H9 (cell line): ENCODE measurements around the gene STIMATE. TPM values are rescaled to one million over a fixed set of nuclear protein-coding genes. Genes with fewer than 3 reads are reported as not detected.

Experiments
- DNase-seq: peaks from one replicate; pipeline ENCODE4 v3.0.0-alpha.2; 2017
- H2AFZ ChIP-seq: one replicate; pipeline ENCODE4 v1.6.1; 2013; ENCODE audit warnings: mild to moderate bottlenecking, low read length, control low read depth, moderate library complexity
- H2AK5ac ChIP-seq: 2 replicates; pipeline ENCODE4 v1.6.1; 2013; ENCODE audit warnings: low read length, control low read depth, mixed read lengths; ENCODE audit not compliant: insufficient read length
- H2BK120ac ChIP-seq: one replicate; pipeline ENCODE4 v1.6.1; 2013; ENCODE audit warnings: low read depth, mild to moderate bottlenecking, low read length, control low read depth, inconsistent platforms; ENCODE audit not compliant: poor library complexity, severe bottlenecking
- H2BK12ac ChIP-seq: 2 replicates; pipeline ENCODE4 v1.6.1; 2013; ENCODE audit warnings: low read length, control low read depth, mixed read lengths, low read depth; ENCODE audit not compliant: insufficient read length
- H2BK15ac ChIP-seq: 2 replicates; pipeline ENCODE4 v1.6.1; 2013; ENCODE audit warnings: low read depth, low read length, control low read depth
- H2BK20ac ChIP-seq: one replicate; pipeline ENCODE4 v1.6.1; 2013; ENCODE audit warnings: low read depth, mild to moderate bottlenecking, low read length, control low read depth, inconsistent platforms; ENCODE audit not compliant: poor library complexity, severe bottlenecking
- H2BK5ac ChIP-seq: 2 replicates; pipeline ENCODE4 v1.6.1; 2013; ENCODE audit warnings: low read length, control low read depth, mixed read lengths; ENCODE audit not compliant: insufficient read length
- H3K14ac ChIP-seq: 2 replicates; pipeline ENCODE4 v1.6.1; 2013; ENCODE audit warnings: low read length, control low read depth; ENCODE audit not compliant: insufficient read depth
- H3K18ac ChIP-seq: 2 replicates; pipeline ENCODE4 v1.6.1; 2013; ENCODE audit warnings: low read depth, mild to moderate bottlenecking, mixed read lengths, low read length, control low read depth; ENCODE audit not compliant: insufficient read length
- H3K23ac ChIP-seq: 2 replicates; pipeline ENCODE4 v1.6.1; 2013; ENCODE audit warnings: low read length, control low read depth, mixed read lengths, low read depth; ENCODE audit not compliant: insufficient read length
- H3K23me2 ChIP-seq: 2 replicates; pipeline ENCODE4 v1.6.1; 2013; ENCODE audit warnings: low read depth, mild to moderate bottlenecking, mixed read lengths, low read length, control low read depth; ENCODE audit not compliant: insufficient read length, poor library complexity, severe bottlenecking
- H3K27ac ChIP-seq: 2 replicates; pipeline ENCODE4 v1.5.1; 2013; ENCODE audit warnings: low read length, control low read depth, mixed read lengths, low read depth; ENCODE audit not compliant: insufficient read length
- H3K27me3 ChIP-seq: 2 replicates; pipeline ENCODE4 v1.6.1; 2013; ENCODE audit warnings: low read length, control low read depth, inconsistent platforms; ENCODE audit not compliant: insufficient read depth
- H3K4ac ChIP-seq: 2 replicates; pipeline ENCODE4 v1.6.1; 2013; ENCODE audit warnings: low read depth, mild to moderate bottlenecking, control low read depth, inconsistent platforms, low read length, moderate library complexity
- H3K4me1 ChIP-seq: 2 replicates; pipeline ENCODE4 v1.6.1; 2013; ENCODE audit warnings: low read length, control low read depth, inconsistent platforms; ENCODE audit not compliant: insufficient read depth
- H3K4me2 ChIP-seq: 2 replicates; pipeline ENCODE4 v1.6.1; 2013; ENCODE audit warnings: low read length, control low read depth, mixed read lengths; ENCODE audit not compliant: insufficient read length, insufficient read depth
- H3K56ac ChIP-seq: 2 replicates; pipeline ENCODE4 v1.6.1; 2013; ENCODE audit warnings: low read depth, mild to moderate bottlenecking, mixed read lengths, low read length, control low read depth; ENCODE audit not compliant: insufficient read length
- H3K79me1 ChIP-seq: 2 replicates; pipeline ENCODE4 v1.6.1; 2013; ENCODE audit warnings: low read depth, mild to moderate bottlenecking, moderate library complexity, low read length, control low read depth, inconsistent platforms; ENCODE audit not compliant: insufficient read depth, poor library complexity, severe bottlenecking
- H3K79me2 ChIP-seq: 2 replicates; pipeline ENCODE4 v1.6.1; 2013; ENCODE audit warnings: low read length, control low read depth, inconsistent platforms; ENCODE audit not compliant: insufficient read depth
- H3K9ac ChIP-seq: 2 replicates; pipeline ENCODE4 v1.6.1; 2013; ENCODE audit warnings: low read length, control low read depth, mixed read lengths; ENCODE audit not compliant: insufficient read length; ENCODE audit errors: extremely low read depth
- H3K9me3 ChIP-seq: one replicate; pipeline ENCODE4 v1.6.1; 2013; ENCODE audit warnings: low read depth, low read length, inconsistent platforms; ENCODE audit not compliant: control insufficient read depth
- H3T11ph ChIP-seq: one replicate; pipeline ENCODE4 v1.6.1; 2013; ENCODE audit warnings: mild to moderate bottlenecking, low read length, control low read depth, inconsistent platforms
- H4K20me1 ChIP-seq: one replicate; pipeline ENCODE4 v1.6.1; 2013; ENCODE audit not compliant: control insufficient read depth, insufficient read length, insufficient read depth
- H4K5ac ChIP-seq: 2 replicates; pipeline ENCODE4 v1.6.1; 2013; ENCODE audit warnings: low read depth, mild to moderate bottlenecking, mixed read lengths, low read length, control low read depth; ENCODE audit not compliant: insufficient read length
- H4K8ac ChIP-seq: replicated peaks from 2 replicates; pipeline ENCODE4 v1.6.1; 2013; ENCODE audit warnings: low read length, control low read depth, mixed read lengths, low read depth; ENCODE audit not compliant: insufficient read length
- H4K91ac ChIP-seq: 2 replicates; pipeline ENCODE4 v1.6.1; 2013; ENCODE audit warnings: low read depth, mild to moderate bottlenecking, moderate library complexity, mixed read lengths, low read length, control low read depth; ENCODE audit not compliant: insufficient read length
- H3K27ac Mint-ChIP-seq, 3 experiments: 2 replicates in 2 of 3; 3 replicates in 1 of 3; pipeline ENCODE4 v1.8.0; 2020 to 2021; ENCODE audit warnings: mixed read lengths in 3 of 3, mild to moderate bottlenecking in 1 of 3, moderate library complexity in 1 of 3
- H3K27me3 Mint-ChIP-seq: 2 replicates; pipeline ENCODE4 v1.8.0; 2021; ENCODE audit warnings: low read depth, mild to moderate bottlenecking, moderate library complexity, mixed read lengths
- H3K36me3 Mint-ChIP-seq, 3 experiments: 2 replicates in 2 of 3; 3 replicates in 1 of 3; pipeline ENCODE4 v1.8.0; 2020 to 2021; ENCODE audit warnings: low read depth in 3 of 3, mixed read lengths in 3 of 3; ENCODE audit not compliant: insufficient read depth in 1 of 3
- H3K4me1 Mint-ChIP-seq, 2 experiments: 2 replicates each; pipeline ENCODE4 v1.8.0; 2020; ENCODE audit warnings: mixed read lengths in 2 of 2
- H3K4me3 Mint-ChIP-seq, 2 experiments: 2 replicates in 1 of 2; 3 replicates in 1 of 2; pipeline ENCODE4 v1.8.0; 2020 to 2021; ENCODE audit warnings: mild to moderate bottlenecking in 2 of 2, mixed read lengths in 2 of 2, moderate library complexity in 1 of 2
- H3K9me3 Mint-ChIP-seq, 2 experiments: 2 replicates in 1 of 2; 3 replicates in 1 of 2; pipeline ENCODE4 v1.8.0; 2020; ENCODE audit warnings: mild to moderate bottlenecking in 2 of 2, mixed read lengths in 2 of 2, moderate library complexity in 1 of 2
- CTCF ChIP-seq: fragments of 200-600 bp; sonication (generic); conservative IDR thresholded peaks from 3 replicates; pipeline ENCODE4 v1.8.0; 2021; ENCODE audit warnings: antibody characterized with exemption, mild to moderate bottlenecking
- total RNA-seq: library from RNA; stranded (reverse); gene quantifications from 2 replicates; pipeline ENCODE4 v1.2.1, GENCODE V29; 2021

STIMATE gene
- total RNA-seq, 1 experiment from 2014 or later: 25.6 TPM

DNA sequence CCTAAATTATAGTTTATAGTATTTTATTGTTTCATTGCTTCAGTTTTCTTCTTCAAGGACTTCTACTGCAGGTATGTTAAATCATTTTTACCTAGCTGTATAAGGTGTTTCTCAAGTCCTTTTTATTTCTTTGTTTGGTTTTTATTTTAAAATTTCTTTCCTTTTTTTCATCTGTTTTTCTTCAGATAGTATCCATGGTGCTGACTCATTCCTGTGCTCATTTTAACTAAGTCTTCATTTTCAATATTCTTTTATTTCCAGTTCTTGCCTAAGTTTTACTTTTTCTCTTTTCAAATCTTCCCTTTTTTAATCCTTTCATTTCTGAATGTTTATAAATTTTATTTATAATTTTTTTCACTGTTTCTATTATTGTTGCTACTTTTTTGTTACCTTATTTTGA is 42.3 kb upstream of the STIMATE start:
- Mint-ChIP-seq H3K4me3 (no peak overlapping the region), H3K4me1 (peaks cover 5 to 6% of the 10 kb centered on the region in 2 experiments), H3K36me3 (no peaks in the 10 kb centered on the region; a peak in 2 of 7 replicates), H3K9me3 (no peaks in the 10 kb centered on the region), H3K27me3 (no peaks in the 10 kb centered on the region), H3K27ac (peak overlapping the region in 1 of 3 experiments; percentile 14; a peak in 2 of 7 replicates)
- H3K79me1 ChIP-seq: no peaks in the 10 kb centered on the region
- H3K79me2 ChIP-seq: no peaks in the 10 kb centered on the region
- no peaks in the 10 kb centered on the region for H3K4me1 ChIP-seq
- H3K18ac ChIP-seq: no peak overlapping the region
- H4K20me1 ChIP-seq: no peaks in the 10 kb centered on the region
- H3T11ph ChIP-seq: no peak overlapping the region
- no peak overlapping the region for H2BK120ac ChIP-seq
- no peak overlapping the region for H2AFZ ChIP-seq
- no peak overlapping the region for H2BK5ac ChIP-seq
- no peak overlapping the region for H2BK12ac ChIP-seq
- H3K27ac ChIP-seq: no peak overlapping the region
- H3K56ac ChIP-seq: no peak overlapping the region
- no peaks in the 10 kb centered on the region for H3K9me3 ChIP-seq
- H3K14ac ChIP-seq: no peak overlapping the region
- no peak overlapping the region for H3K4me2 ChIP-seq
- no peak overlapping the region for H3K9ac ChIP-seq
- no peak overlapping the region for H4K5ac ChIP-seq
- TF ChIP-seq CTCF: no peak
- DNase-seq: no peak
- H2BK15ac ChIP-seq: no peak overlapping the region
- no peak overlapping the region for H2AK5ac ChIP-seq
- H4K8ac ChIP-seq: no peak overlapping the region
- H4K91ac ChIP-seq: no peak overlapping the region
- no peak overlapping the region for H2BK20ac ChIP-seq
- no peaks in the 10 kb centered on the region for H3K27me3 ChIP-seq
- H3K4ac ChIP-seq: no peak overlapping the region
- H3K23me2 ChIP-seq: no peaks in the 10 kb centered on the region
- H3K23ac ChIP-seq: no peak overlapping the region
